ENCODE measurements around the gene HNRNPM.

- no peak for TF ChIP-seq FOXM1 (IDR thresholded peaks at IDR 0.05; ENCODE audit: borderline replicate concordance)
- TF ChIP-seq SP1 (IDR thresholded peaks at IDR 0.05) = no peak
- no peak for TF ChIP-seq FOXK2 (IDR thresholded peaks at IDR 0.05)
- no peak for TF ChIP-seq SUZ12 (IDR thresholded peaks at IDR 0.05)
- TF ChIP-seq HDGF (IDR thresholded peaks at IDR 0.05; ENCODE audit: borderline replicate concordance) = no peak
Observed at GRCh38 chr19:8494158-8494557, 49.4 kb downstream of the HNRNPM start.

Data from HEK293T (cell line).